ENCODE measurements around the gene CDC37. TPM values are rescaled to one million over a fixed set of nuclear protein-coding genes. Genes with fewer than 3 reads are reported as not detected.

The CDC37 gene
- total RNA-seq, 1 donor from 2014 or later: 142 TPM

DNA sequence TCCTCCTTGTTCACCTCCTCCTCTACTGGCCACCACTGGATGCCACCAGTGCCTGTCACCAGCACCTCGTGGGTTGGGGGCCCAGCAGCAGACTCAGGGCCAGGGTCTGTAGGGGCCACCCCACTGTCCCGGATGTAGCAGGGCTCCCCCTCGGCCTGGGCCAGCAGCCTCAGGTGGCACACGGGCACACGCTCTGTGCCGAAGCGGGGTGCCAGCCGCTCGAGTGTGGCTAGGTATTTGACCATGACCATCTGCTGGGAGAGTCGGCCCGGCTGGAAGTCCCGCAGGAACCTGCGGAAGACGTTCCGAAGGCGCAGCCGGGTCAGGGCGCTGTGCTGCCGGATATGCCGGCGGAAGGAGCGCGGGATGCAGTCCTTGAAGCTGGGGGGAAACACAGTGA, 37.8 kb downstream of the CDC37 start:
- no peaks in the 10 kb centered on the region for H3K9me3 ChIP-seq (replicated peaks)
- no peak overlapping the region for H3K27ac ChIP-seq (replicated peaks)
- TF ChIP-seq, protein P1, sequence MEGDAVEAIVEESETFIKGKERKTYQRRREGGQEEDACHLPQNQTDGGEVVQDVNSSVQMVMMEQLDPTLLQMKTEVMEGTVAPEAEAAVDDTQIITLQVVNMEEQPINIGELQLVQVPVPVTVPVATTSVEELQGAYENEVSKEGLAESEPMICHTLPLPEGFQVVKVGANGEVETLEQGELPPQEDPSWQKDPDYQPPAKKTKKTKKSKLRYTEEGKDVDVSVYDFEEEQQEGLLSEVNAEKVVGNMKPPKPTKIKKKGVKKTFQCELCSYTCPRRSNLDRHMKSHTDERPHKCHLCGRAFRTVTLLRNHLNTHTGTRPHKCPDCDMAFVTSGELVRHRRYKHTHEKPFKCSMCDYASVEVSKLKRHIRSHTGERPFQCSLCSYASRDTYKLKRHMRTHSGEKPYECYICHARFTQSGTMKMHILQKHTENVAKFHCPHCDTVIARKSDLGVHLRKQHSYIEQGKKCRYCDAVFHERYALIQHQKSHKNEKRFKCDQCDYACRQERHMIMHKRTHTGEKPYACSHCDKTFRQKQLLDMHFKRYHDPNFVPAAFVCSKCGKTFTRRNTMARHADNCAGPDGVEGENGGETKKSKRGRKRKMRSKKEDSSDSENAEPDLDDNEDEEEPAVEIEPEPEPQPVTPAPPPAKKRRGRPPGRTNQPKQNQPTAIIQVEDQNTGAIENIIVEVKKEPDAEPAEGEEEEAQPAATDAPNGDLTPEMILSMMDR (IDR thresholded peaks at IDR 0.05; ENCODE audit: borderline replicate concordance): no peak
- H3K4me3 ChIP-seq: no peak overlapping the region
- no peaks in the 10 kb centered on the region for H3K27me3 ChIP-seq (ENCODE audit: low read depth)
- H3K4me1 ChIP-seq: no peaks in the 10 kb centered on the region
- intact Hi-C loops (cut with micrococcal nuclease): no loop called here
- no peak for DNase-seq
- peaks cover 95% of the 10 kb centered on the region for H3K36me3 ChIP-seq

DNA sequence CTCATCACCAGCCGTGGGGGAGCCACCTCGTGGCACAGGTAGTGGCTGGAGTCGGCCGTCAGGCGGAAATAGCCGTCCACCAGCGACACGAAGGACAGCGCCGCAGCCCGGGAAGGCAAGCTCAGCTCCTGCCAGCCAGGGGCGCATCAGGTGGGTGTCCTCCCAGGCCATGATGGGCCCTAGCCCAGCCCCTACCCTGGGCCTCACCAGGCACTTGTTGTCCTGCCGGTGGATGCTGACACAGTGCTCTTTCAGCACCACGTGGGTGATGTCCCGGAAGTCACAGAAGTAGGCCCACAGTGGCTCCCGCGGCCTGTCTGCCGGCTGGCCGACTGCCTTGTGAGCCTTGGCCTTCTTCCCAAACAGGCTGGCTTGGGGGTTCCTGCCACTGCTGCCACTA, 38.7 kb downstream of the CDC37 start:
- intact Hi-C loops (cut with micrococcal nuclease): no loop called here
- H3K36me3 ChIP-seq: peaks cover 89% of the 10 kb centered on the region
- H3K9me3 ChIP-seq (replicated peaks): no peaks in the 10 kb centered on the region
- DNase-seq: no peak
- no peak overlapping the region for H3K27ac ChIP-seq (replicated peaks)
- TF ChIP-seq, protein P1 (IDR thresholded peaks at IDR 0.05; ENCODE audit: borderline replicate concordance): no peak
- no peak overlapping the region for H3K4me3 ChIP-seq
- H3K27me3 ChIP-seq (ENCODE audit: low read depth): no peaks in the 10 kb centered on the region
- H3K4me1 ChIP-seq: no peaks in the 10 kb centered on the region

DNA sequence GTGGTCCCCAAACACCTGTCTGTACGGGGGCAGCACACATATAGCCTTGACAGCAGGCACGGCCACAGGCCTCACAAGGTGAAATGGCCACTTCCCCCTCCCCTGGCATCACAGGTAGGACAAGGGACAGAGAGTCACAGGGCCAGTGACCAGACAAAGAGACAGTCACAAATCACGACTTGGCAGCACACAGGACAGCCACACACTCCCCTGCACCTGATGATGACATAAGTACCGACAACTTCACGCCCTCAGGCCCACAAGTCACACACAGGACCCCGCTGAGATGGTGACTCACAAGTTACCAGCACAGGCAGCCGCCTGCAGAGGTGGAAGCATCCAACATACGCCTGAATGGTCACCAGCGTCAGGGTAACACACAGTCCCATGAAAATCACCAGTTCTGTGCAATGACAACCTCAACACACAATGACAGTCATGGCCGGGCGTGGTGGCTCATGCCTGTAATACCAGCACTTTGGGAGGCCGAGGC, 39.5 kb downstream of the CDC37 start:
- Histone ChIP-seq H3K4me1 (no peaks in the 10 kb centered on the region), H3K27me3 (ENCODE audit: low read depth) (no peaks in the 10 kb centered on the region), H3K36me3 (peaks cover 89% of the 10 kb centered on the region), H3K27ac (replicated peaks) (no peak overlapping the region), H3K9me3 (replicated peaks) (no peaks in the 10 kb centered on the region), H3K4me3 (no peak overlapping the region)
- intact Hi-C loops (cut with micrococcal nuclease): no loop called here
- TF ChIP-seq, protein P1 (IDR thresholded peaks at IDR 0.05; ENCODE audit: borderline replicate concordance): no peak
- DNase-seq: no peak

GRCh38 chr19:10362259-10362658, 41.1 kb downstream of the CDC37 start:
- no peaks in the 10 kb centered on the region for H3K27me3 ChIP-seq (ENCODE audit: low read depth)
- no peaks in the 10 kb centered on the region for H3K9me3 ChIP-seq (replicated peaks)
- no peak for DNase-seq
- no peak overlapping the region for H3K4me3 ChIP-seq
- TF ChIP-seq, protein P1 (IDR thresholded peaks at IDR 0.05; ENCODE audit: borderline replicate concordance): no peak
- intact Hi-C loops (cut with micrococcal nuclease): no loop called here
- no peak overlapping the region for H3K27ac ChIP-seq (replicated peaks)
- peaks cover 89% of the 10 kb centered on the region for H3K36me3 ChIP-seq
- no peaks in the 10 kb centered on the region for H3K4me1 ChIP-seq

DNA sequence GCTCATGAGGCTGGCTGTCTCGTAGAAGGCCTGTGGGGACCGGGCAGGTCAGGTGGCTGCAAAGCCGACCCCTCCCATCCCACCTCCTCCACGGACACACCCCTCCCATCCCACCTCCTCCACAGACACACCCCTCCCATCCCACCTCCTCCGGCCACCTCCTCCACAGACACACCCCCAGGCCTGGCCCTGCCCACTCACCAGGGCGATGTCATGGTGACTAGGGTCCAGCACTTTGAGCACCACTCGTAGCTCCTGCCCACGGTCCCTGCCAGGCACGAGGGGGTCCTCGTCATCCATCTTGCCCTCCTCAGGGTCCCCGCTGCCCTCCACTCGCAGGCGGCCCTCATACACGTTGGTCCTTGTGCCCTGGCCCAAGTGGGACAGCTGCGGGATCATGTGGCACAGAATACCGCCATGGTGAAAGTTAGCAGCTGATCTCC, 41.8 kb downstream of the CDC37 start:
- no peaks in the 10 kb centered on the region for H3K4me1 ChIP-seq
- intact Hi-C loops (cut with micrococcal nuclease): no loop called here
- no peaks in the 10 kb centered on the region for H3K9me3 ChIP-seq (replicated peaks)
- H3K27me3 ChIP-seq (ENCODE audit: low read depth): no peaks in the 10 kb centered on the region
- DNase-seq: no peak
- H3K36me3 ChIP-seq: peaks cover 87% of the 10 kb centered on the region
- H3K4me3 ChIP-seq: no peak overlapping the region
- no peak overlapping the region for H3K27ac ChIP-seq (replicated peaks)
- TF ChIP-seq, protein P1 (IDR thresholded peaks at IDR 0.05; ENCODE audit: borderline replicate concordance): no peak

Measured in left ventricle myocardium inferior (tissue), 1 donor.